ENCODE measurements around the gene TXLNB.

The TXLNB gene

GRCh38 chr6:139323511-139324300, 31.9 kb upstream of the TXLNB start:
- Mint-ChIP-seq H3K36me3 (no peaks in the 10 kb centered on the region), H3K27ac (peak overlapping the region; percentile 76), H3K9me3 (no peaks in the 10 kb centered on the region), H3K4me3 (peak overlapping the region; percentile 77), H3K4me1 (peaks cover 43% of the 10 kb centered on the region), H3K27me3 (no peaks in the 10 kb centered on the region)
- peak; percentile 77 for ATAC-seq

GRCh38 chr6:139320081-139320480, 28.3 kb upstream of the TXLNB start:
- H3K4me3 Mint-ChIP-seq = no peak overlapping the region
- no peaks in the 10 kb centered on the region for H3K9me3 Mint-ChIP-seq
- no peaks in the 10 kb centered on the region for H3K27me3 Mint-ChIP-seq
- H3K27ac Mint-ChIP-seq = peak overlapping the region; percentile 44
- peaks cover 5% of the 10 kb centered on the region for H3K36me3 Mint-ChIP-seq
- no peak for ATAC-seq
- peaks cover 33% of the 10 kb centered on the region for H3K4me1 Mint-ChIP-seq

DNA sequence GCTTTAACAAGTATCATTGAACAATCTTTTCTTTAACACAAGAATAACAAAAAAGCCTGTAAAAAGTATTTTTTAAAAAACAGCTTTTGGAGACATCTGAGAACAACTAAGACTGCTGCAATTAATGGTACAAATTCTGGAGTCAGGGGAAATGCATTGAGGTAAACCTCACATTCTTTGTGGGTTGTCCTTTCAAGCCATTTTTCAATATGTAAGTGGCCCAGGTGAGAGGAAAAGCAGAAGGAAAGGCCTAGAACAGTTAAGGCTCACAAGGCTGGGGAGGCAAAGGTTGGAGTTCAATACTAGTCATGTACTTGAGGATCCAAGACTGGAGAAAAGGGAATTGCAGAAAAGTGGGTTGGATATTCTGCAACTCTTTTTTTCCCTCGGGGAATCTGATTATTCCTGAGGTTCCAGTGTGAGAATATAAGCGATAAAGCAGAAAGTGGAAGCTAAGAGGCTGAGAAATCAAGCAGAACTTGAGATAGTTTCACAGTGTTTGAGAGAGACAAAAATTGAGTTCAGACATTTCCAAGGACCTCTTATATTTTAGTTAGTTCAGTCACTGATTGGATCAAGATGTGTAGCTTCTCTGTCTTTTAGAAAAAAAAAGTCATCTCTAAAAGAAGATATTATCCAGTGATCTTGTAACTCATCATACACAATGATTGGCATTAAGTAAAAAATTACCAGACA, 25.0 kb upstream of the TXLNB start:
- no peaks in the 10 kb centered on the region for H3K27me3 Mint-ChIP-seq
- H3K36me3 Mint-ChIP-seq = peaks cover 5% of the 10 kb centered on the region
- H3K4me3 Mint-ChIP-seq = no peak overlapping the region
- peak overlapping the region; percentile 71 for H3K27ac Mint-ChIP-seq
- H3K4me1 Mint-ChIP-seq = peaks cover 11% of the 10 kb centered on the region
- no peaks in the 10 kb centered on the region for H3K9me3 Mint-ChIP-seq
- no peak for ATAC-seq

DNA sequence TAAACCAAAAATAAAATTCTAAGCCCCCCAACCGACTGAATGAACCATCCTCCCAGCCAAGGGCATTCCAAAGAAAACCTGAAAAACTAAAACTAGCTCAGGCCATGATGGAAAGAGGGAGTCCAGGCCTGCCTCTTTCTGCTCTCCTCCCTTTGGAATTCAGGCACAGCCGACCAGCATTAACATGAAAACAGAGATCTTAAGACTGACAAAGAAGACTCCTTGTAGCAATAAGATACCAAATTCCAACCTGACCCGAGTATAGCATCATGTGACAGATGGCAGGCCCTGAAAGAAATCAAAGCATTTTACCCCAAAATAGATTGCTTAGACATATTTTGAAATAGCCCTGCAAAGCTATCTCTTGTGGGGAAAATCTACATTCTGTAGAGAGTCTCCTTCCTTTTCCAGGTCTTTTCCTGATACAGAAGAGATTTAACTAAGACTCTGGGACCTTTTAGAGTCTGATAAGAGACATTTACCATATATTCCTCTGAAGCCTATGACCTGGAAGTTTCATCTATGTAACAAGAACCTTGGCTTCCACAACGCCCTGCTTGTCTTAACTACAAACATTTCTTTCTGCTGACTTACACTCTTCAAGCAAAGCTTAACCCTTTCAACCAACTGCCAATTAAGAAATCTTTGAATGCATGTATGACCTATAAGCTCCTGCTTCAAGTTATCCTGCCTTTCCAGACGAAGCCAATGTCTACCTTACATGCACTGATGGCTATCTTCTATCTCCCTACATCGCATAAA, 22.2 kb upstream of the TXLNB start:
- Mint-ChIP-seq H3K9me3 (no peaks in the 10 kb centered on the region), H3K27me3 (no peaks in the 10 kb centered on the region), H3K4me1 (peaks cover 22% of the 10 kb centered on the region), H3K36me3 (peaks cover 5% of the 10 kb centered on the region), H3K4me3 (no peak overlapping the region), H3K27ac (no peak overlapping the region)
- ATAC-seq = no peak

- Mint-ChIP-seq H3K9me3 (no peaks in the 10 kb centered on the region), H3K36me3 (peaks cover 5% of the 10 kb centered on the region), H3K4me3 (no peak overlapping the region), H3K27ac (no peak overlapping the region), H3K27me3 (no peaks in the 10 kb centered on the region), H3K4me1 (peaks cover 30% of the 10 kb centered on the region)
- no peak for ATAC-seq
Measured at GRCh38 chr6:139313229-139313628, 21.4 kb upstream of the TXLNB start.

DNA sequence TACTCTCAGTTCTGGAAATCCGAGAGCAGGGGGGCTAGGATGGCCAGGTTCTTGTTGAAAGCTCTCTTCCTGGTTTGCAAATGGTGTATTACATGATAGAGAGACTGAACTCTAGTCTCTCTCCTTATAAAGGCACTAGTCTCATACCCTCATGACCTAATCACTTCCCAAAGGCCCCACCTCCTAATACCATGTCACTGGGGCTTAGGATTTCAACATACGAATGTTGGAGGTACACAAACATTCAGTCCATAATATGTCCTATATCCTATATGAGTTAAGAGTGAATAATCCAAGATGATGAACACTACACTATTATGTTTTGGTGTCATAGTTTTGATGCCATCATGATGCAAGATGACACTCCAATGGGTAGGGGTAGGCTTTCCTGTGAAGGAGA, 20.0 kb upstream of the TXLNB start:
- Mint-ChIP-seq H3K36me3 (peaks cover 3% of the 10 kb centered on the region), H3K4me3 (no peak overlapping the region), H3K27me3 (no peaks in the 10 kb centered on the region), H3K4me1 (peaks cover 37% of the 10 kb centered on the region), H3K27ac (no peak overlapping the region), H3K9me3 (no peaks in the 10 kb centered on the region)
- no peak for ATAC-seq

DNA sequence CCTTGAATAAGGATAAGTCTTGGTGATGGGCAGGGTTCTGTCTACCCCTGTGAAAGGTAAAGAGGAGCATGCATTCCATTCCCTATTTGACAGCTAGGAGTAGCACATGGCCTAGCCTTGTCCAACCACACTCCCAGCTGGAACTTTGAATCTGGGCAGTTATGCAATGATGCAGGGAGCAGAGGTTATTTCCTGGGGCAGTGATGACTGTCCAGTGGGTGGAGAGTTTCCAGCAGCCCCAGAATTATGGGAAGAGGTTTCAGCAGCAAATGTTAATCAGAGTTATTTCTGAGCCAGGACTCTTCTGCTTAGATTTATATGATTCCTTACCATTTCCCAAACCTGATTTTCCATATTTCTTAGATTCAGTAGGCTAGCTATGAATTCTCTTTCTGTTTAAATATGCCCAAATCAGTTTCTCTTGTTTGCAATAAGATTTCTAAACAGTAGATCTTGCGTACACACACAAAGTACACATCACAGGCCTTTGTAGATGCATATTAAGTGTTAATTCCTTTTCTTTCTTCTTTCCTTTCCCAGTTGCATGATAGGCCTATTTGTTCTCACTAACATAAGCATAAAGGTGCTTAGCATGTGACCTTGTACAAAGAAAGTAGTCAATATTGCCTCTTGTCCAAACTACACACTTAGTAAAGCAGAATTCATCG, 17.3 kb upstream of the TXLNB start:
- Mint-ChIP-seq H3K27ac (peak overlapping the region; percentile 76), H3K4me1 (peaks cover 37% of the 10 kb centered on the region), H3K36me3 (no peaks in the 10 kb centered on the region)

GRCh38 chr6:139308286-139308916, 16.6 kb upstream of the TXLNB start:
- ATAC-seq = peak; percentile 90
- peak overlapping the region; percentile 76 for H3K27ac Mint-ChIP-seq
- no peaks in the 10 kb centered on the region for H3K27me3 Mint-ChIP-seq
- H3K36me3 Mint-ChIP-seq = no peaks in the 10 kb centered on the region
- peak overlapping the region; percentile 39 for H3K4me3 Mint-ChIP-seq
- H3K4me1 Mint-ChIP-seq = peaks cover 37% of the 10 kb centered on the region
- no peaks in the 10 kb centered on the region for H3K9me3 Mint-ChIP-seq

More for the DNA sequence above, 17.3 kb upstream of the TXLNB start:
- no peak overlapping the region for H3K4me3 Mint-ChIP-seq
- ATAC-seq = peak; percentile 31
- no peaks in the 10 kb centered on the region for H3K9me3 Mint-ChIP-seq
- no peaks in the 10 kb centered on the region for H3K27me3 Mint-ChIP-seq

GRCh38 chr6:139306291-139306981, 14.6 kb upstream of the TXLNB start:
- no peak for ATAC-seq
- peaks cover 37% of the 10 kb centered on the region for H3K4me1 Mint-ChIP-seq
- H3K36me3 Mint-ChIP-seq = peaks cover 5% of the 10 kb centered on the region
- no peak overlapping the region for H3K4me3 Mint-ChIP-seq
- H3K9me3 Mint-ChIP-seq = no peaks in the 10 kb centered on the region
- no peaks in the 10 kb centered on the region for H3K27me3 Mint-ChIP-seq
- peak overlapping the region; percentile 76 for H3K27ac Mint-ChIP-seq

- H3K4me3 Mint-ChIP-seq = no peak overlapping the region
- H3K27ac Mint-ChIP-seq = no peak overlapping the region
- peaks cover 18% of the 10 kb centered on the region for H3K4me1 Mint-ChIP-seq
- H3K27me3 Mint-ChIP-seq = no peaks in the 10 kb centered on the region
- no peak for ATAC-seq
- H3K36me3 Mint-ChIP-seq = peaks cover 5% of the 10 kb centered on the region
- no peaks in the 10 kb centered on the region for H3K9me3 Mint-ChIP-seq
Measured at GRCh38 chr6:139303185-139303584, 11.4 kb upstream of the TXLNB start.

- ATAC-seq = no peak
- Mint-ChIP-seq H3K36me3 (peaks cover 11% of the 10 kb centered on the region), H3K27ac (no peak overlapping the region), H3K9me3 (no peaks in the 10 kb centered on the region), H3K27me3 (no peaks in the 10 kb centered on the region), H3K4me1 (peaks cover 34% of the 10 kb centered on the region), H3K4me3 (no peak overlapping the region)
Measured at GRCh38 chr6:139297921-139298320, 6.1 kb upstream of the TXLNB start.

DNA sequence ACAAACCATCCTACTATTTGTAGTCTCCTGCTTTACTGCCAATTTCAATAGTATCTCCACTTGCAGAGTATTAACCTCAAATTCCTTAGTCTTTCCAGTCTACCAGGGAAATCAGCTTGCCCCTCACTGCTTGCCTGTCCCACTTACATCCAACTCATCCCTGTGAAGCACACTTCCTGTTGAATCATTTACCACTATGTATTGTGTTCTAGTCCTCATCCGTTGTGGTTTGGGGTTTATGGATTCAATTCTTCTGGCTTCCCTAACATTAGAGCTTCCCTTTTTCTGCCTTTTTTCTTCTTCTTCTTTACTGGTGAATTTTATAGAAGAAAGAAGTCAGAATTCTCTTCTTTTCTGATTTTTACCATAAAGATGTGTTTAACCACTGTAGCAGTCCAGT, 5.1 kb upstream of the TXLNB start:
- peaks cover 43% of the 10 kb centered on the region for H3K4me1 Mint-ChIP-seq
- no peaks in the 10 kb centered on the region for H3K27me3 Mint-ChIP-seq
- H3K4me3 Mint-ChIP-seq = no peak overlapping the region
- ATAC-seq = no peak
- no peaks in the 10 kb centered on the region for H3K9me3 Mint-ChIP-seq
- peak overlapping the region; percentile 66 for H3K27ac Mint-ChIP-seq
- H3K36me3 Mint-ChIP-seq = peaks cover 7% of the 10 kb centered on the region

- Mint-ChIP-seq H3K27me3 (no peaks in the 10 kb centered on the region), H3K9me3 (no peaks in the 10 kb centered on the region), H3K4me1 (peaks cover 51% of the 10 kb centered on the region), H3K4me3 (peak overlapping the region; percentile 8), H3K36me3 (peaks cover 6% of the 10 kb centered on the region), H3K27ac (peak overlapping the region; percentile 66)
- peak; percentile 70 for ATAC-seq
Measured at GRCh38 chr6:139295901-139296300, 4.1 kb upstream of the TXLNB start.

DNA sequence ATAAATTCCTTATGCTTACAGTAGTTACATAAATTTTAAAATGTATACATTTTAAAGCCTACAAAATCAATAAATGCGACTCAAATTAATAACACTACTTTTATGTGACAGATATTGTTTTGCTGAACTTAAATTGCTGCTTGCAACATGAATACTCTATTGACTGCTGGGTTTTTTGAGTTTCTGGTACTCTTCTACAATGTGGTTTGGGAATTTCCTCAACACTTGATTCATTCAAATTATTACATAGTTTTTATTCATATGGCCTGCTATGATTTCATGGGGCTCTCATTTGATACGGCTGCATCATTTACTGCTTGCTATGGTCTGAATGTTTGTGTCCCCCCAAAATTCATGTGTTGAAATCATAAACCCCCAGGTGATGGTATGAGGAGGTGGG, 2.3 kb upstream of the TXLNB start:
- no peaks in the 10 kb centered on the region for H3K27me3 Mint-ChIP-seq
- no peak for ATAC-seq
- H3K36me3 Mint-ChIP-seq = peaks cover 6% of the 10 kb centered on the region
- peaks cover 65% of the 10 kb centered on the region for H3K4me1 Mint-ChIP-seq
- H3K9me3 Mint-ChIP-seq = no peaks in the 10 kb centered on the region
- H3K4me3 Mint-ChIP-seq = no peak overlapping the region
- H3K27ac Mint-ChIP-seq = peak overlapping the region; percentile 85
